ENCODE measurements around the gene RIMBP2.

- no peak for TF ChIP-seq CTCF (conservative IDR thresholded peaks at IDR 0.05; ENCODE audit: low read depth, low read length)
- no peak for TF ChIP-seq EZH2 (IDR thresholded peaks at IDR 0.05; ENCODE audit: borderline replicate concordance, low read depth, low read length, poor library complexity, severe bottlenecking)
Measured at GRCh38 chr12:130491421-130492357, 224.4 kb downstream of the RIMBP2 start.
